Islet of Langerhans (tissue), 1 donor: ENCODE measurements around the gene SMIM38.

ENCODE experiments used
- FAIRE-seq: peaks from one replicate; lab custom pipeline; 2011; peaks lifted over from hg19 to GRCh38; lab: Jason Lieb, UNC

Gene SMIM38

GRCh38 chr11:69155302-69156234, at the start of gene SMIM38:
Gene SMIM38 (plus strand): TSS chr11:69155935. CDS start chr11:69157847, 1,912 bp downstream.
- no peak for FAIRE-seq

- FAIRE-seq, result no peak
These were observed 49.5 kb upstream of the SMIM38 start for GRCh38 chr11:69106031-69106811.

DNA sequence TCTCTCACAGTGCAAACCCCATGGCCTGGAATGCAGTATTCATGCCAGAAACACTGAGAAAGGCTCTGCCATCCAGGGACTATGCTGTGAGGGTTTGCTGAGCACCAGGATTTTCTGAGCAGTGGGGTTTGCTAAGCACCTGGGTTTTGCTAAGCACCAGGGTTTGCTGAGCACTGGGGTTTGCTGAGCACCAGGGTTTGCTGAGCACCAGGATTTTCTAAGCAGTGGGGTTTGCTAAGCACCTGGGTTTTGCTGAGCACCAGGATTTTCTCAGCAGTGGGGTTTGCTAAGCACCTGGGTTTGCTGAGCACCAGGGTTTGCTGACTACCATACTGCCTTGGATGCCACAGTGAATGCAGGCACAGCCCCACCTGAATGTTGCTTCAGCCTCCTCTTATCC, 48.3 kb upstream of the SMIM38 start:
- FAIRE-seq, result no peak

GRCh38 chr11:69108030-69108429, 47.7 kb upstream of the SMIM38 start:
- FAIRE-seq, result no peak

GRCh38 chr11:69108559-69108958, 47.2 kb upstream of the SMIM38 start:
- no peak for FAIRE-seq

GRCh38 chr11:69109101-69109500, 46.6 kb upstream of the SMIM38 start:
- no peak for FAIRE-seq

DNA sequence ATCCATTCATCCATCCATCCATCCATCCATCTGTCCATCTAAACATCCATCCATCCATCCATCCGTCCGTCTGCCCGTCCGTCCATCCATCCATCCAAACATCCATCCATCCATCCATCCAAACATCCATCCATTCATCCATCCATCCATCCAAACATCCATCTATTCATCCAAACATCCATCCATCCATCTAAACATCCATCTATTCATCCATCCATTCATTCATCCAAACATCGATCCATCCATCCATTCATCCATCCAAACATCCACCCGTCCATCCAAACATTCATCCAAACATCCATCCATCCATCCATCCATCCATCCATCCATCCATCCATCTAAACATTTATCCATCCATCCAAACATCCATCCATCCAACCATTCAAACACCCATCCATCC, 45.3 kb upstream of the SMIM38 start:
- FAIRE-seq, result no peak

DNA sequence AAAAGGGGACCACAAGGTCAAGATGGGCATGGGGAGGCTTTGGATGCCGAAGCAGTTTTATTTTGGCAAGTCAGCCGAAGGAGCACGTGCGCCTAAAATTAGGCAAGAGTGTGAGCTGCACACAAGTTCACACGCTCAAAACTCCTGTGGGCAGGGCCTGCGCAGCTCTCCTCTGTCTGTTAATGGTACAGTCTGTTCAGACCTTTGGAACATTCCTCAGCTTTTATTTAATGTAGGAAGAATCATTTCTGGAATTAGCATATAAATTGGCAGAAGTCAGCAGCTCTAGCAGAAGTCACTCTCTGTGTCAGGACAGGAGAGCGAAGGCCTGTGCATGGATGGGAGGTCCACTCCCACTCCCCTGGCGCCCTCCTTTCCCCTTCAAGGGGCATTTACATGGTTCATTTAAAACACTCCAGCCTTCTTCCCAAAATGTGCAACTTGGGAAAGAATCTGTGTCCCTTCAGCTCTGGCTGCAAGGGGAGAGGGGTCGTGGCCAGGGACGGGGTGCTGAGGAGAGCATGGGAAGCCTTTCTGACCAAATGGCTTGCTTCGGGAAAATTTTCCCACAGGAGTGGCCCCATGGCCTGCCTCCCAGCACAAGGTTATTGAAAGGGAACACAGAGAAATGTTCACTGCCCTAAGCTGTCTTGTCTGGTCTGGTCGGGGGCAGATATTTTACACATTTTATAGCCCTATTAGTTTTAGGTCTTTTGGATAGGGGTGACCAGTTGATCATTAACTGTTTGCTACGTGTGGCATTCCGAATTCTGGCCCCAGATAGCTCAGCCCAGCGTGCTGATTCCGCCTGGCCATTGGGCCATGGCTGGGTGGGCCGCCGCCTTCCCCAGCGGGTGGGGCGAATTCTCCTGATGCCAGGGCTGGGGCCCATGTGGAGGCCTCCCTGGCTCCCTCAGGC, 43.9 kb upstream of the SMIM38 start:
- FAIRE-seq, result no peak

GRCh38 chr11:69113226-69113625, 42.5 kb upstream of the SMIM38 start:
- no peak for FAIRE-seq

DNA sequence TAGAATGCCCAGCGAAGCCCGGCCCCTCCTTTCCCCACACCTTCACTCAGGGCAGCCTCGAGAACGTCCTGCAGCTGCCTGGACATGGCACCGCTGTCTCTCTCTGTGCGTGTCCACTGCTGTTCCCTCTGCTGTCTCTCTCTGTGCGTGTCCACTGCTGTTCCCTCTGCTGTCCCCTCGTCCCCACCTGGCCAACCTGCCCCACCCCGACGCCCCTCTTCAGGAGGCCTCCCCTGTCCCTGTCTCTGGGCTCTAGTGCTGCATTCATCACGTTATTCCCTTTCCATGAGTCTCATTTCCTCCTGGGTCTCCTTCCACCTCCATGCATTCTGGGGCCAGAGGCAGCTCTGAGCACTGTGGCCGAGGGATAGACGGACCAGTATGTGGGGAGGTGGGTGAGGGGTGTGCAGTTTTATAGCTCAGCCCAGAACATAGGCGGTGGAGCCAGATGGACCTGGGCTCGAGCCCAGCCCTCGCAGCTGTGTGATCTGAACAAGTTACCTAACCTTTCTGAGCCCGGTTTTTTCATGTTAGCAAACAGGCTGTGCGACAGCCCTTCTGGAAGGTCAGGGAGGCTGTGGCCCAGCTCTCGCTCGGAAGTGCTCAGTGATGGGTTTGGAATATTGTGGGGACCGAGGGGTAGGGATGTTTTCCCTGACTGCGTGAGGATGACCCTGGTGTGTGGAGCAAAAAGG, 41.9 kb upstream of the SMIM38 start:
- FAIRE-seq, result no peak

GRCh38 chr11:69114362-69114761, 41.4 kb upstream of the SMIM38 start:
- no peak for FAIRE-seq

GRCh38 chr11:69114811-69115523, 40.8 kb upstream of the SMIM38 start:
- no peak for FAIRE-seq

DNA sequence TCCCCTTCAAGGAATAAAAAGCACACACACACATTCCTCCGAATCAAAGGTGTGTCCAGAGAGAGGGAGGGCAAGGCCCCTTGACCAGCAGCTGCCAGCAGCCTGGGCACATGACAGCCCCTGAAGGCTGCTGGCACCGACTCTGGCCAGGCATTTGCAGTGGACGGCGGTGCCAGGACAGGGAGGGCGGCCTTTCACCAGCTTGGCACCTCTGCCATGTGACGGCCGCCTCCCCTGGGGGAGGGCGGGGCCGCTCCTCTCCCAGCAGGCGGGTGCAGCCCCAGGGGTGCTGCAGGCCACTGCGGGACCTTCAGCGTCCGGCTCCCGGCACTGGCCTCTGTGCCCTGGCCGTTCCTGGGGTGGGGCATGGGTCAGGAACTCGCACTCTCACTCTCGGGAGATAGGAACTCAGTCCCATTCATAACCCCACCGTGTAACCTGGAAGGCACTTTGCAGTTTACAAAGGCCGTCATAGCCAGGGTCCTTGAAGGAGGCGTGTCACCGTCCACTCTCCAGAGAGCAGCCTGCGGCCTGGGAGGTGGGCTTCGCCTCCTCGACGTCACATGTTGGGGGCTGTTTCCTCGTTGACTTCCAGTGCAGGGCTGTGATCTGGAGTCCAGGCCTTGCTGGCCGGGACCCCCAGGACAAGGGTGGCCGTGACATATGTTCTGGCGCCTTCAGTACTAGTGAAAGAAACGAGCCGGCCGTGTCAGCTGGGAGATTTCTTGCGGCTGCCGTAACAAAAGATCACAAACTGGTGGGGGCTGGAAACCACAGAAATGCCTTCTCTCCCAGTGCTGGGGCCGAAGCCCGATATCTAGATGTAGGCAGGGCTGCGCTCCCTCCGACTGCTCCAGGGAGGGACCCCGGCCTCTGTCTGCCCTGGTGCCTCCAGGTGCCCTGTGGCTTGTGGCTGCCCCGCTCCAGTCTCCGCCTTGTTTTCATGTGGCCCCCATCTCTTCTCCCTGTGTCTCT, 39.9 kb upstream of the SMIM38 start:
- no peak for FAIRE-seq

- no peak for FAIRE-seq
These were observed 39.1 kb upstream of the SMIM38 start for GRCh38 chr11:69116671-69117070.

DNA sequence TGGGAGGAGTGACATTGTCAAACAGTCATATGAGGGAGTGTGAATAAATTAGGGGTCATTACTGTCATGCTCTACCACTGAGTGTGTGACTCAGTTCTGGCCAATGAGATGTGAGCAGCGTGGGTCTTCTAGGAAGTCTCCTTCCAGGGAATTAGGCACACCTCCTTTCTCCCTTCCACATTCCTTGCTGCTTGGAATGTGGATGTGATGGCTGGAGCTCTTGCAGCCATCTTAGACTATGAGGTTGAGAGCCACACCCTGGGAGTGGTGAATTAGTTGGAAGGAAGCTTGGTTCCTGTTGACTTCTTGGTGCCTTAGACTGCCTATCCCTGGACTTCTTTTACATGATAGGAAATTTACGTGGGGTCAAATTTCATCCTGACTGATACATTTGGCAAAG, 36.5 kb upstream of the SMIM38 start:
- no peak for FAIRE-seq

DNA sequence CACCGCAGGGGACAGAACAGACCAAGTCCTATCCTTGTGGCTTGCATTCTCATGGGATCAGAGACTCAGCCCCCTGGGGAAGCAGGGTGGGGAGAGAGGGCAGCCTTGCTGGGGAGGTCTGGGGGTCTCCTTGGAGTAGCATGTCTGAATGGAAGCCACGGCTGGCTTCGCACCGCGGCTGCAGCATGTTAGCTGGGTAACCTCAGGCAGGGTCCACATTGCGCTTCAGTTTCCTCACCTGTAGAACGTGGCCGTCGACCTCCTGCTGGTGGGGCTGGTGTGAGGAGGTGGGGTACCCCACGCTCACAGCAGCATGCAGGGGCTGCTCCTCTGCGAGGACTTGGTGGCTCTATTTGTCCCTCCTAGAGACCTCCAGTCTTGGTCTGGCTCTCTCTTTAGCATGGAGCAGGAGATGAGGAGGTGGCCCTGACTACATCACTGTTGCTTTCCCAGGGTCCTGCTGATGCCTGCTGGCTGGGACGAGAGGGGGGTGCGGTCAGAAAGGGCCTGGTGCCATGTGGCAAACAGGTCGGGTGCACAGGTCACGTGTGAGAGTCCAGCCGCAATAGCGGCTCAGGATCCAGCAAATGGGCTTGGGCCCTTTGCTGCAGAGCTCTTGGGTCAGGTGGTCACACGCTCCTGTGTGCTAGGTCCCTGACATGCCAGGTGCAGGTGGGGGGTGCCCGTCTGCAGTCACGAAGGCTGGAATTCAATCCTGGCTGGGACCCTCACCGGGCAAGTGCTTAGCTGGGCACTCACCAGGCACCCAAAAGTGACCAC, 35.4 kb upstream of the SMIM38 start:
- no peak for FAIRE-seq

GRCh38 chr11:69121021-69121420, 34.7 kb upstream of the SMIM38 start:
- no peak for FAIRE-seq

DNA sequence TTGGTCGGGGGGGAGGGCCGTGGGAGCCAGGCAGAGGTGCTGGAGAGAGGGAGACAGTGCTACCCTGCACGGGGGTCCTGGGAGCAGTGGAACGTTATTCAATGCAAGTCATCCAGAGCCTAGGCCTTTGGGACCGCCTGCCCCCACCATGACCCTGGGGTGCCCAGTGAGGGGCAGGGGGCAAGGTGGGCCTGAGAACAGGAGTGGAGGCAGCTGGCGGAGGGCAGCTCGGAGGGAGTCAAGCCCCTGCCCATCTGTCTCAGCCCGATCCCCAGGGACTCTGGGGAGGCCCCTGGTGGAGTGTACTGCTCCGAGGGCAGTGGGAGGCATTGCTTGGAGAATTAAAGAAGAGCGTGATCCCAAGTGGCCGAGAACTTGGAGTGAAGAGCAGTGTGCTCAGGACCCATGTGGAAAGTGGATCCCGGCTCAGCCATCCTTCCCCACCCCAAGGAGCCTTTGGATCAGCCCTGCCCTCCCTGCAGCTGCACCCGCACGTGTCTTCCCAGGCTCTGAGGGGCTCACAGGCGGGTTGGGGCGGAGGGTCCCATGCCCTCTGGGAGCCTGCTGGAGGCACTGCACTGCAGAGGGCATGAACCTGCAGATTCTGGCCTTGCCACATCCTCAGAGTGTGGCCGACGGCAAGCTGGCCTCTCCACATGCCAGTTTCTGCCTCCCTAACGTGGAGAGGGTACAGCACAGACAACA, 34.0 kb upstream of the SMIM38 start:
- FAIRE-seq, result no peak

DNA sequence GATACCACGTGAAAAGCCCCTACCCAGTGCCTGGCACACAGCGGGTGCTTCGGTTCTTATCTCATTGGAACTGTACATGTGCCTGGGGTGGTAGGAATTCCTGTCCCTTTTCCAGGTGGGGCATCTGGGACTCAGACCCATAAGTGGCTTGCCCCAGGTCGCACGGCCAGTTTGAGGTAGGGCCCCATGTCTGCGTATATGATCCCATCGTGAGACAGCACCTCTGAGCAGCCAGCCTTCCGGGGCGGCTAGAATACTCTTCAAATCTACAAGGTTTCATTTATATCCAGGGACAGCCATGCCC, 33.5 kb upstream of the SMIM38 start:
- FAIRE-seq, result no peak
